Stimulated activated CD8-positive, alpha-beta memory T cell treated with anti-CD3 and anti-CD28 coated beads, Interleukin-4, amount 100 ng/mL, for 4 hours (primary cell): ENCODE results near the gene PARD3B.
"Not testable (repeated sequence)": the region's sequence is repeated elsewhere in the genome, so short reads cannot be mapped to it uniquely, and the experiment has no call there.

Experiments
- DNase-seq, 2 donors: peaks; one replicate each; pipeline ENCODE4 v3.0.0-alpha.2; 2020; ENCODE audit warnings: low read depth in 2 of 2, low spot score in 1 of 2

The PARD3B gene

DNA sequence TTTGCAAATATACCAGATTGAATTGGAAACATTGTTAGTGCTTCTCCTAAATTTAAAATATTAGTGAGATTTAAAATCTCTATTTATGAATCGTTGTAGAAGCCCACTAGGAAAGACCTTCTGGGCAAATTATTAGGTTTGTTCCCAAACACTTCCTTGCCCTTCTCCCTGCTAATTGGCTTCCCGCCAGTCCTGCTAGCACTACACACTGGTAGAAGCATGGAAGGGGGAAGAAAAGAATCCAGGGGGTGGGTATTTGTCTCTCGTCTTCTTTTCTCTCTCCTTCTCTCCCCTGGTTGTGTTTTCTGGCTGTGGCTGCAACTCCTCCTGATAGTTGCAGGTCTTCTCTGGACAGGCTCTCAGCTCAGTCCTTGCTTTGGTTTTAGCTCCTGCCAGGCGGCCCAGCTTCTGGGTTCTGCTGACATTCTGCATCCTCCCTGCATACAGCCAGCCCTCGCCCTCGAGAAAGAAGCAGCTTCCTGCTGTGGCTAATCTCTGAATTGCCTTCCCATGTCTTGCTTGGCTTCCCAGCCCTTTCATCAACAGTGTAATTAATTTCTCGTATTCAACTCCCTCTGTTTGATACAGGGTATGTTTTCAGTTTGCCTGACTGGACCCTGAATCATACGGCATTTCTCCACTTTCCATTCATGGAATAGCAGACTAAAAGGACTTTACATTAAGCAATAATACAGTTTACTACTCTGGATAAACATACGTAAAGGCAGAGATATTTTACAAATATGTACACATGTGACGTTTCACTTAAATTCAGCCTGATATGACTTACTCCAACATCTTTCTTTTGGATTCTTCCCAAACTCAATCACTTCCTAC, 6.9 kb upstream of the PARD3B start:
- no peak for DNase-seq

GRCh38 chr2:204539019-204539385, 6.3 kb upstream of the PARD3B start:
- no peak for DNase-seq

GRCh38 chr2:204541637-204542036, 3.6 kb upstream of the PARD3B start:
- no peak for DNase-seq

DNA sequence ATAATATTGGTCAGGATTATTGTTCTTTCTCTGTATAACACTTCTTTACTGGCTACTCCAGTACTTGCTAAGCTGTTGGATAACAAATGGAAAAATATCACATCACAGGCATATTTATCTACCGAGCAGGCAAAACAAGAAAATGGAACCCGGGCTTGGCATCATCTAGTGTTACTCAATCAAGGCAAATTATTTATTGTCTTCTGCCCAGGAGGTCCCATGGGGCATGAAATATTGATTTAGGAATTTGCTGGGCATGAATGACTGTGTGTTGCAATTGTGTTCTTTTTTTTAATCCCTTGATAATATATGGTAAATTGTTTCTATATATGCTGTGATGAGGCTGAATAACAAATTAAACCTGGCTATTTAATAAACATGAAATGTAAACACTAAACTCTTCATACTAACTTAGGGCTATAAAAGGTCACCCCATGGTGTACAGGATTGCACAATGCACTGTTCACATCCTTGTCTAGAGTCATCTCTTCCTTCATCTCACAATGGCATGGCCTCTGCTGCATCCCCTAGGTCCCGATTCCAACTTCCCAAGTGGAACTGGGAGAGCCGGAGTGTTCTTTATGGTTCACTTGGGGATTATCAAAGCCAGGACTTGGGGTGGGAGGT, 2.2 kb upstream of the PARD3B start:
- no peak for DNase-seq

DNA sequence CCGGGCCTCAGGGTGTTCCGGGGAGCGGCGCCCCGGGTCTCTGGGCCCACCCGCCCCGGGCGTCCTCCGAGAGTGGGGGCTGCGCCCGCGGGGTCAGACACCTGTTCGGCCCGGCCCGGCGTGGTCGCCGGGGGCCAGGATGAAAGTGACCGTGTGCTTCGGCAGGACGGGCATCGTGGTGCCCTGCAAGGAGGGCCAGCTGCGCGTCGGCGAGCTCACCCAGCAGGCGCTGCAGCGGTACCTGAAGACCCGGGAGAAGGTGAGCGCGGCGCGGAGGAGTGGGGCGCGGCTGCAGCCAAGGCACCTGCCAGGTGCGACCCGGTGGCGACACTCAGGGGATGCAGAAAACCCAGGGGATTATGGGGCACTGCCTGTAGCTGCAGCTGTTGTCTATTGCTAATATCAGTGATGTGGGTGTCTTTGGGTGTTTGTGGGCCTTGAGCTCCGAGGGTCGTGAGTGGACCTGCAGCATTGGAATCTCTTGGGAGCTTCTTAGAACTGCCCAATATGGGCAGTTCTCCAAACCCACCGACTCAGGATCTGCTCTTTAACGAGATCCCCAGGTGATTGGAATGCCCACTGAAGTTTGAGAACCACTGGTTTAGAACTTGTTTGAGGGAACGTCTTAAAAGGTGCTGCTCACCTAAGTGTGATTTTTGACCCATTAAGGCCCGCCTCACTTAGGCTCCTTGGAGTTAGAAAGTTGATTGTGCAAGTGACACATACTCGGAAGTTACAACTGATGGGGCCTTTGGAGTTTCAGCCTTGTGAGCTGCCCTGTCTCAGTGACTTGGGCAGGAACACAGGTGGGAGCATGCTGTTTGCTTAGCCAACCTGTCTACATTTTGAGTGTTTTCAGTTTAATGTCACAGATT, 823 bp downstream of the PARD3B start:
- DNase-seq = no peak

DNA sequence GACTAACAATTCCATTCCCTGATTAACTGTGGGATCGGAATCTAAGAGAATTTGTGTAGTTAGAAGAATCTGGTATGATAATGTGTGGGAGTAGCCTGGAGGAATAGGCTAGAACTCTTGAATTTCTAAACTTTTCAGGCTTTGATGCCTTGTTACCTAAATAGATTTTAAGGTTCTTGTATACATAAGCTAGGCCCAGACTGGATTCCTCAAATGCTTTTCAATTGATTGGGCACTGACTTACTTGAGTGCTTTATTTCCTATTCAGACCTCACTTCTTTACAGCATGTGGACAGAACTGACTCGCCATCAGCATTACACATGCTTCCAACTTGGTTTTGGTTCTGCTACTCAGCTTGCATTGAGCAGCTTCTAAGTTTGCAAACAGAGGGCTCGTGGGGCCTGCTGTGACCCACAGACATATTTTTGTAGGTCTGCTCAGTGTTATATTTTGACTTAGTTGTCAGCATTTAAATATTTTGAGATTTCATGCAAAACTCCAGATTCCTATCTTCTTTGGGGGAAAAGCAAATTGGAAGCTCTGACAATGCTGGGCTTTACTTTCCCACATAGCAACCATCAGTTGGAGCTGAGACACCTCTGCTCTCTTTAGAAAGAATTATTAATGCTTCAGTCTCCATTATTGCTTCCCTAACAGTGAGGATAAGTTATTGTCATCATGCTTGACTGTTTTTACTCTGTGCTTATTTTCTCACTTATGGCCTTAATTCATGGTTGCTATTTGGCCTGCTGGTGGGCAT, 5.7 kb downstream of the PARD3B start:
- DNase-seq = no peak

DNA sequence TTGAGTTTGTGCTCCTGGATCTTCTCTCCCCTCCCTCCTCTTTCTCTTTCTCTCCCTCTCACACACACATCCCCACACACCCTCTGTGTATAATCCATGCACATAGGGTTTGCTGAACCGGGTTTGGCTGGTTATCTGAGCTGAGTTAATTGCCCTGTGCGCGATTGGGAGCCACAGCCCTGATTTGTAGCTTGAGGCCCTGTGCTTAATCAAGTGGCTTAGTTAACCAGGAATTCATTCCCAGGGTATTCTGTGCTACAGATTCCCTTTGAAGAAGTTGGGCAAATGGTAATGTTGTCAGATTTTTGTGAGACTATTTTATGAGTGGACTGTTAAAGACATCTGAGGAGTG, 6.2 kb downstream of the PARD3B start:
- DNase-seq = no peak

DNA sequence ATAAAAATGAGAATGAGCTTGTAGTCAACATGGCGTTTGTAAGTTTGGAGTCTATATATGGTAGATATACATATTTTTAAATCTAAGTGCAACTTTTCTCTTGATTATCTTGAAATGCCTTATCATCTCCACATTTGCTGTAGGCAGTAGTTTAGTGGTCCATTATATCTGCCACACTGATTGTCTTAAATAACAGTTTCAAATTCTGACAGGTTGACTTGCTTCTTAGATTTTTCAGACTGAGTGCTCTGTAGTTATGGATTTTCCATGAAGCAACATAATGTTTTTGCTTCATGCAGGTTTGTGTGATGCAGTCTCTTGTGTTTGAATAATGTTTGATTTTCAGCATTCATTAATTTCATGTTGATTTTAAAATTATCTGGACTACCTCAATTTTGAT, 12.3 kb downstream of the PARD3B start:
- DNase-seq = no peak

GRCh38 chr2:204559358-204559757, 14.1 kb downstream of the PARD3B start:
- not testable (repeated sequence) for DNase-seq

DNA sequence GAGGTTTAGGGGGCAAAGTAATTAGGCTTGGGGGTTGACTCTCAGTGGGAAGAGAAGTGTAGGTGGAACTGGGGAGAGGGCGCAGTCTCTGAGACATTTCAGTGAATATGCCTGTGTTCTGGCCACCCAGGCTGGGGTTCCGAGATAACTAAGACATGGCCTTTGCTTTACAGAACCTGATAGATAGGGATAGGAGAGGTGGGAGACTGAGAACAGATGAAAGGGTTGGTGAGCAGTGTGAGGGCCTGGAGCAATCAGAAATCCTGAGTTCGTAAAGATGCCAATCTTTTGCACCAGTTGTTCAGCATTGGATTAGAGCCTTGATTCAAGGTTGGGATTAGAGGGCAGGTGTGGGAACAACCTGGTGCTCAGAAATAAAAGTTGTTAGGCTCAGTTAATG, 15.6 kb downstream of the PARD3B start:
- no peak for DNase-seq

- DNase-seq = no peak
Observed at GRCh38 chr2:204561771-204562170, 16.5 kb downstream of the PARD3B start.

DNA sequence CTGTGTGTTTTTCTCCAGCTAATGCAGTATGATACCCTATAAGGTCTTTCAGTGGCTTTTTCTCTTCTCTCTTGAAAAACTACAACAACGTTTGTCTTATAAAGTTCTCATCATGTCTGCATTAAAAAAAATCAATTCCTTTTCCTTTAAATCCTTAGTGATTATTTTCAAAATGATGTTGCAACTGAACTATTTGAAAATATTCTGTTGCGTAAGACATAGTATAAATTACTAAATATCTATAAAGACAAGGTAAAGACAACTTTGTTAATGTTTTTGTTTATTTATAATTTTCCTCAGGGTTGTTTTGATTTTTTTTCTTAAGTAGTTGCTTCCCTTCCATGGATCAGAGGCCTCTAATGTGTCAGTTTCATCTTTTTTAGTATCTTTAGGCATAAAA, 21.2 kb downstream of the PARD3B start:
- no peak for DNase-seq

GRCh38 chr2:204570421-204570820, 25.1 kb downstream of the PARD3B start:
- DNase-seq = no peak

DNA sequence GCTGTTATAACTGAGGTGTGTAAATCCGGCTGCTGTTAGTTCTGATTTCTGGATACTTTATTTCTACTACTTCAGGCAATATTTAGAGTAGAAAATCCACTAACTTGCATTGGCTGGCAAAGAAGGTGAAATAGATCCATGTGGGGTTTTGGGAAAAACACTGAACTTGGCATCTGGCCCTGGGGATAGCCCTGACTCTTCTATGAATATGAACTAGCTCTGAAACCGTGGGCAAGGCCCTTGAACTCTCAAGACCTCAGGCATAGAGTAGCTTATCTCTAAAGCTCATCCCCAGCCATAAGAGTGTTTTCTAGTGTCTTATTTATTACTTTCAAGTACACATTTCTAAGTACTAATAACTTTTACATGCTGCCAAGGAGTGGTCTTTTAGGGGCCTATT, 25.8 kb downstream of the PARD3B start:
- no peak for DNase-seq

- DNase-seq = no peak
Observed at GRCh38 chr2:204571911-204572310, 26.6 kb downstream of the PARD3B start.

GRCh38 chr2:204573221-204573620, 27.9 kb downstream of the PARD3B start:
- no peak for DNase-seq

- no peak for DNase-seq
Observed at GRCh38 chr2:204574486-204574885, 29.2 kb downstream of the PARD3B start.

DNA sequence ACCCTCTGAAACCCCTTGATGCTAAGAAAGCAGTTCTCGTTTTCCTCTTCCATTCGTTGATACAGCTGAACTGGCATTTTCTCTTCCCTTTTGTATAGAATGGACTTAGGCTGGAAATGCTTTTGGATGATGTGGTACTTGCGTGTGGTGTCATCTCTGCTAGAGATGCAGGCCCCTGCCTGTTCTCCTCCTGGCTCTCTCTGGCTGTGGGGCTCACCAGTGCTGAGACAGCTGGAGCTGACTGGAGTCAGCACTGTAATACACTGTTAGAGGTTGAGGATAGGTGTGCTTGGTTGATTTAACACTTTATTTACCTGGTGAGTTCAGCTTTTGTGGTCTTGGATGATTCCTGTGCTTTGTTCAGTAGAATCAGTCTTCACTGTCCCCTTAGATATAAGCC, 30.2 kb downstream of the PARD3B start:
- no peak for DNase-seq

DNA sequence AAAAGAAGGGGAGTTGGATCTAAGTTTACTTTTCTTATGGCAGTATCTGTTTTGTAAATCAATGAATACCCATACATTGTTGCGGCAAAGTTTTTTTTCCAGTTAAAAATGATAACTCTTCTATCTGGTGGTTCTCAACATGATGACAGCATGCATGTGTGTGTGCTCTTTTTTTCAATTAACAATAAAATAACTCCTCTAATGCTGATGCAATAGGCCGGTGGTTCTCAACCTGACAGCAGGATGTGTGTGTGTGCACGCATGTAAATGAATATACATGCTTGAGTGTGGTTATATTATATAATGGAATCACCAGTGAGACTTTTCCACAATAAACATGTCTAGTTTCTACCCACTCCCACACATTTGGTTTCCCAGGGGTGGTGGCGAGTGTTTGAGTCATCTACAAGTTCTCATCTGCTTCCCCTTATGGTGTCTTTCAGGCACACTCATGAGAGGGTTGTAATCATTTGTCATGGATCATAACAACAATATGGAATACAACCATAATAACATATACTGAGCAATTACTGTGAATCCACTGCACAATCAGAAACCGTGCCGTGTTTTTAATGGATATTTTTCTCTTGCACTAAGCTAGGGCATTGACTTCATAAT, 31.2 kb downstream of the PARD3B start:
- DNase-seq = no peak

DNA sequence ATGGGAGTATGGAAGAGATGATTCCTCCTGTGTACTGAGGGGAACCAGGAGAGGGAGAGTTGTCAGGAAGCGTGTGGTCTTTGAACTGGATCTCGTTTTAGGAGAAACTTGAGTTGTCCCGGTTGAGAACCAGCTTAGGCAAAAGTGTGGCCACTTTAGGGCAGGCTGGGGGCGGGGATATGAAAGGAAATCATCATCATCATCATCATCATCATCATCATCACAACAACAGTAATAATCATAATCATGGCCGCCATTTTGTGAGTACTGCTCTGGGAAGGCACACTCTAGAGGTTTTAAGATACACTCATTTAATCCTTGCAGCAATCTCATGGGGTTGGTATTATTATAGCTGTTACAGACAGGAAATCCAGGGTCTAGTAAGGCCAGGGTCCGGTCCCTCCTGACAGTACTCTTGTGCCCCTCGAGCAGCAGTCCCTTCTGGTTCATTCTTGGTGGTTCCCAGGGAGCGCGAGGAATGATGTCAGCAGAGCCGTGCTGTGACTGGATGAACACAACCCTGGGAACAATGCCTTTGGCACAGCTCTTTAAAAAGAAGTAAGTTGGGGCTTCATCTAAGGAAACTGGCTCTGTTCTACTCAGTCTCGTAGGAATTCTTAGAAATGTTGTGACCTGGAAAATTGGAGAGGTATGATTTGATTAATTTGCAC, 33.8 kb downstream of the PARD3B start:
- no peak for DNase-seq
